Activated CD8-positive, alpha-beta memory T cell treated with anti-CD3 and anti-CD28 coated beads for 1 hour (primary cell): ENCODE results near the gene AFM.
"Not testable (repeated sequence)": the region's sequence is repeated elsewhere in the genome, so short reads cannot be mapped to it uniquely, and the experiment has no call there.

Experiments
- DNase-seq, 2 donors: peaks; one replicate each; pipeline ENCODE4 v3.0.0-alpha.2; 2020; ENCODE audit warnings: low read depth in 1 of 2; ENCODE audit errors: extremely low read depth in 1 of 2

The AFM gene

DNA sequence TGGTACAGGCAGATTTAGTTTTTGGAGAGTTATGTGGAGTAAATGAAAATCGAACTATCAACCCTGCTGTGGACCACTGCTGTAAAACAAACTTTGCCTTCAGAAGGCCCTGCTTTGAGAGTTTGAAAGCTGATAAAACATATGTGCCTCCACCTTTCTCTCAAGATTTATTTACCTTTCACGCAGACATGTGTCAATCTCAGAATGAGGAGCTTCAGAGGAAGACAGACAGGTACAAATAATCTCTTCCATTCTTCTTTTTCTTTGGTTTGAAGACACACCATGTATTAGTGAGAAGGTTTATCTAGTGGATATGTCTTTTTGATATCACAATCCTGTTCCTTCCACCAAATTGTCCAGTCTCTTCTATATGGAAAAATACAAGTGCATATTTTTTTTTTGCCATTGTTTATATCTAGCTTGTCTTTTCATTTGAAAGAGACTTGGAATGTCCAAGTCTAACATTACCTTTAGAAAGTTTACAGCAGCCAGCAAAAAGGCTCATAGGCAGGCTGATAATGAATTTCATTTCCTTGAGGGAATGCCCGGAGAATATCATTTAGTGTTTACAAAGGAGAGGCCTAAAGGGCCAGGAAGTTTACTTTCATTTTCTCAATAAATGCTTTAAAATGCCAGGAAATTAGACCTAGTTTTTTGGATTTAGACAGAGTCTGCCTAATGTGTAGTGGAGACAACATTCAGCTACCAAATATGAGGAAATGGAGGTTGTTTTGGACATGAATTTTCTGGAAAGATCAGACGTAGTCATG, 18.6 kb downstream of the AFM start:
- DNase-seq: no peak

DNA sequence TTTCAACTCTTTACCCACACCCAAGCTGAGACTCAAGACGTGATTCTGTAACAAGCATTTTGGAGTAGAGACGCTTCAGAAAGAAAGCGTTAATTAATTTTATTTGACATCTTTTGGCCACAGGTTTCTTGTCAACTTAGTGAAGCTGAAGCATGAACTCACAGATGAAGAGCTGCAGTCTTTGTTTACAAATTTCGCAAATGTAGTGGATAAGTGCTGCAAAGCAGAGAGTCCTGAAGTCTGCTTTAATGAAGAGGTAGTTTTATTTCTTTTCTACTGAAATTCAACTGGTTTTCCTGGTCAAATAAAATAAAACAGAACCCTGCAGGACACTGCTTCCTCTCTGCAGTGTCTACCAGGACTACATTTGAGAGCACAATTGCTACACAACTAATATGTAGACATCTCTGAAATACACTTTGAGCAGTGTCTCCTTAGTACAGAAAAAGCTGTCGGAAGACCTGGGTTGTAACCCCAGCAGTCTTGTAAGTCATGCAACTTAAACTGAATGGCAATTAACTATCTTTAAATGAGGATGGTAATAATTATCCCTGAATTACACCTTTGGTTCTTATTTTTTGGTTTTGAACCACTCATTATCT, 20.2 kb downstream of the AFM start:
- no peak for DNase-seq

- no peak for DNase-seq
Observed at GRCh38 chr4:73505567-73505966, 24.0 kb downstream of the AFM start.

DNA sequence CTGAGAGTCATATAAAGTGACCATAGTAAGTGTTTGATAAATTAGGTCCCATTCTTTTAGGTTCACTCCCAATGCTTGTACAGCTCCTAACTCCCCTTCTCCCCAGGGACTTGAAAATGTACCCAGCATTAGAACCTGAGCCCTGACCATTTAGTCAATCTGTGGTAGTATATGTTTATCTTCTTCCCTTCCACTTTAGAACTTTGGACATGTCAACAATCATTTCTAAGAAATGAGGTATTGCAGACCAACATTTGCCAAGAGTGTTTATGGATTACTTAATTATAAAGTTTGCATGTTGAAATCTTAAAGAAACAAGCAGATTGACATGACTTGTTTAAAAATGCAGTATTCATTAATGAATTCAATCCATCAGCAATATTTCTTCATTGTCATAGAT, 26.0 kb downstream of the AFM start:
- DNase-seq: no peak

DNA sequence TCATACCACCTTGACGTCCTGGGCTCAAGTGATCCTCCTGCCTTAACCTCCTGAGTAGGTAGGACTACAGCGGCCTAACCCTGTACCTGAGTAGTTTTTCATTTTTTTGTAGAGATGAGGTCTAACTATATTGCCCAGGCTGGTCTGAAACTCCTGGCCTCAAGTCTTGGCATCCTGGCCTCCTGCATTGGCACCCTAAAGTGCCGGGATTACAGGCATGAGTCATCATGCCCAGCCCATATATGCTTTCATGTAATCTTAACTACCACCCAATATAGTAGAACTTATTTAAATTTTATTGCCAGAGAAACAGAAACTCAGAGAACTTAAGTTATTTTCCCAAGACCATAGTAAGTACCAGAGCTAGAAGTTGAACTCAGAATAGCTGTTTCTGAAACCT, 27.1 kb downstream of the AFM start:
- DNase-seq: no peak

DNA sequence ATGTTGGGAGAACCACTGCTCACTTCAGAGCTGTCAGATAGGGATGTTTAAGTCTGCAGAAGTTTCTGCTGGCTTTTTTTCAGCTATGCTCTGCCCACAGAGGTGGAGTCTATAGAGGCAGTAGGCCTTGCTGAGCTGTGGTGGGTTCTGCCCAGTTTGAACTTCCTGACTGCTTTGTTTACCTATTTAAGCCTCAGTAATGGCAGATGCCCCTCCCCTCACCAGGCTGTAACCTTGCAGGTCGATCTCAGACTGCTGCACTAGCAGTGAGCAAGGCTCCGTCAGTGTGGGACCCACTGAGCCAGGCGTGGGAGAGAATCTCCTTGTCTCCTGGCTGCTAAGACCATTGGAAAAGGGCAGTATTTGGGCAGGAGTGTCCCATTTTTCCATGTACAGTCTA, 36.8 kb downstream of the AFM start:
- DNase-seq: no peak

DNA sequence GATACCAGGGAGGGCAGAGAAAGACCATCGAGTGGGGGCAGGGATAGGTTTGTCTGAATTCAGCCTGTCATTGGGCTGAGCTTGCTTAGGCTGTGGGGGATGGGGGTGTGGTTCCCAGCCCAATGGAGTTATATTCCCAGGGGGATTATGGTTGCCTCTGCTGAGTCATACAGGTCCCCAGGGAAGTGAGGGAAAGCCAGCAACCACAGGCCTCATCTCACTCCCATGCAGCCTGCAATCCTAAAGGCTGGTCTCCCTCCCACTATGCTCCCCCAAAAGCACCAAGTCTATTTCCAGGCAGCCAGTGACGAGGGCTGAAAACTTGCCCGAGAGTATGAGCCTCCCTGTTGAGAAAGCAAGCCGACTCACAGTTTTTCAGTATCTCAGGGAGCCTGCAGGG, 39.3 kb downstream of the AFM start:
- DNase-seq: no peak

GRCh38 chr4:73523126-73523525, 41.6 kb downstream of the AFM start:
- no peak for DNase-seq

GRCh38 chr4:73525611-73526010, 44.1 kb downstream of the AFM start:
- DNase-seq: no peak

- no peak for DNase-seq
Observed at GRCh38 chr4:73527196-73527595, 45.7 kb downstream of the AFM start.

GRCh38 chr4:73528171-73528570, 46.6 kb downstream of the AFM start:
- DNase-seq: no peak

GRCh38 chr4:73533515-73534422, 52.2 kb downstream of the AFM start:
- DNase-seq: no peak

DNA sequence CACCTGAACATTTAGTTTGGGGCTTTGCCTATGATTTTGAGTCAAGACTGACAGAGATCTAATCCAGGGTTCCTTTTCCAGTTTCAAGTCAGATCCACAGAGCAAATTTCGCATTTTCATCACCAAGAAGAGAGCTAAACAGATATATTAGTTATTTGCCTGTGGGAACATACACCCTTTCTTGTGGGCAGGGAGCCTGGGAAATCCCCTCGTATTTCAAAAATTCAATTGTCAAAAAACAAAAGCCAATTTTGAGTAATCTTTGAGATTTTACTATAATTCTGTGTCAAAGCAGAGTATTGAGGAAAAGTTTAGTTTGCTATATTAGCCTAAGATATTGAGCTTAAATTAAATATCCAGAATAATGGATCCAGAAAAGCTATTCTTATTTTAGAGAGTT, 56.6 kb downstream of the AFM start:
- DNase-seq: no peak

- no peak for DNase-seq
Observed at GRCh38 chr4:73539386-73539785, 57.8 kb downstream of the AFM start.

DNA sequence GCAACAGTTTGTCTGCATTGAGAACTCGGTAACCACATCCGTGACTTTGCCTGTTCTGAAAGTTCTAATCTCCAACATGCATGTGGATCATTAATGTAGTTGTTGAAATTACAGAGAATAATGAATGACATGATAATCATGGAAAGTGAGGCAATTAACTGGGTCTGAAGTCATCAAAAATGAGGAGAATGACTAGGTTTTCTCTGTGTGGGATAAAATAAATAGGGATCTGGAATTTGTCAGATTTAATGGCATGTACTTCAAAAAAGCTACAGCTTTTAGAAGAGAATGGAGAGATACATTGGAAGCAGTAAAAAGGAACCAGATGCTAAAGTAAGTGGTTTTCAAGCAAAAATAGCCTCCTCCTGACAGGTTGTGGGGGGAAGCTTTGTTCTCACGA, 59.3 kb downstream of the AFM start:
- DNase-seq: no peak

DNA sequence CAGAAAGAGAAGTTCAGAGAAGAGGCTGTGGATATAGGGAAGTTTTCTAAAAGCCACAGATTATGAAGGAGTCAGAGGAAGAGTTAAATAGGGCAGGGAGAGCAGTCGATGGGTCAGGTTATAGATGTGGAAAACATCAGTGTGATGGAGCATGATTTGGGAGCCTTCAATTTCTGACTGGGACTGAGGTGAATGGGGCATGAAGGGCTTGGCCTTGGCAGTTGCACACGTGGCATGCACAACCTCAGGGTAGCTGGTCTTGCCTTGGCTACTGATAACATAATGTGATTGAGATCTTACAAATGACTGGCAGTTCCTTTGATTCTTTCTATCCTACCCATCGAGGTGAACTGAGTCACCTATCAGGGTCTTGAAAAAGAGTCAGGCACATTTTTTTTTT, 59.7 kb downstream of the AFM start:
- DNase-seq: no peak

GRCh38 chr4:73544620-73545019, 63.1 kb downstream of the AFM start:
- no peak for DNase-seq

DNA sequence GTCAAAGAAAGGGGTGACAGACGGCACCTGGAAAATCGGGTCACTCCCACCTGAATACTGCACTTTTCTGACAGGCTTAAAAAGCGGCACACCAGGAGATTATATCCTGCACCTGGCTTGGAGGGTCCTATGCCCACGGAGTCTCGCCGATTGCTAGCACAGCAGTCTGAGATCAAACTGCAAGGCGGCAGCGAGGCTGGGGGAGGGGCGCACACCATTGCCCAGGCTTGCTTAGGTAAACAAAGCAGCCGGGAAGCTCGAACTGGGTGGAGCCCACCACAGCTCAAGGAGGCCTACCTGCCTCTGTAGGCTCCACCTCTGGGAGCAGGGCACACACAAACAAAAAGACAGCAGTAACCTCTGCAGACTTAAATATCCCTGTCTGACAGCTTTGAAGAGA, 69.3 kb downstream of the AFM start:
- DNase-seq: not testable (repeated sequence)
